Activated naive CD4-positive, alpha-beta T cell (primary cell): ENCODE data around the gene SLBP.

Experiments
- DNase-seq, 4 experiments: peaks; one replicate each; lab custom pipeline; 2025; lab: John Stamatoyannopoulos, UW

SLBP gene

GRCh38 chr4:1712216-1713002 is at the start of gene SLBP:
SLBP (minus strand) TSS chr4:1712319; CDS start chr4:1712188, 131 bp downstream.
- peak; percentile 96 to 99 (median 96) for DNase-seq

- DNase-seq: no peak
These were observed 49.1 kb upstream of the SLBP start for GRCh38 chr4:1761130-1761689.

DNA sequence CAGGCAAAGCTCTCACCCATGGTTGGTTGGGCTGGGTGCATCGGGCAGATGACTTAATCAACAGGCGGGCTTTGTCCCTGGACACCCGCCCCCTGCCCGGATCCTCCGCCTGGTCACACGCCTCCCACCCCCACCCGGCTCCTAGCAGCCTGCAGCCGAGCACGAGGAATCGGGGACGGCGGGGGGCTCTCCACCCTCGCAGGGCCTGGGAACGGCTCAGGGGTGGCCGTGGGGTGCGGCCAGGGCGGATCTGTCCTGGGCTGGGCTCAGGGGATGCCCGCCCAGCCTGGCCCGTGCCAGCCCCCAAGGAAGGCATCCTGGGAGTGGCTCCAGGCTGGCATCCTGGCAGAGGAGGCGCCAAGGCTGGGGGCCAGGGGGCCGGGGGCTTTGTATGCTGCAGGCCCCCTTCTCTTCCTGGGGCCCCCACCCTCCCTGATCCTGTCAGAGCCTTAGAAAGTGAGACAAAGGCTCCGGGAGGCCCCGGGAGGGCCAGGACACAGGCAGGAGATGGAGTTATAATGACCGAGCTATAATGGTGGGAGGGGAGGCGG is 48.5 kb upstream of the SLBP start:
- DNase-seq: no peak

DNA sequence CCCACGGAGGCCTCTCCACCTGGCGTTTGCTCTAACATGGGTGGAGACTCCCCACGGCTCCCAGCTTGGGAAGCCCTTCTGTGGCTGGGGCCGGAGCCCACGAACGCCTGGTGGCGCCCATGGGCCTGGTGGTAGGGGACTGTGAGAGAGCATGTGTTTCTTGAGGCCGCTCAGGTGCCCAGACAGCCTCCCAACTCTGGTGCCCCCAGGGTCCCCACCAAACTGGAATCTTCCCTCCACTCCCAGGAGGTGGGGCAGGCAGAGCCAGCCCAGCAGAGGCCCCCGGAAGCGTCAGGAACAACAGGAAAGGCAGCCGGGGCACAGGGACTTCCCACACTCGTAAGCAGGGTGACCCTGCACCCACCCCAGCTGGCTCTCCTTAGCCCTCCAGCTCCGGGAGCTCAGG is 47.7 kb upstream of the SLBP start:
- DNase-seq: no peak

DNA sequence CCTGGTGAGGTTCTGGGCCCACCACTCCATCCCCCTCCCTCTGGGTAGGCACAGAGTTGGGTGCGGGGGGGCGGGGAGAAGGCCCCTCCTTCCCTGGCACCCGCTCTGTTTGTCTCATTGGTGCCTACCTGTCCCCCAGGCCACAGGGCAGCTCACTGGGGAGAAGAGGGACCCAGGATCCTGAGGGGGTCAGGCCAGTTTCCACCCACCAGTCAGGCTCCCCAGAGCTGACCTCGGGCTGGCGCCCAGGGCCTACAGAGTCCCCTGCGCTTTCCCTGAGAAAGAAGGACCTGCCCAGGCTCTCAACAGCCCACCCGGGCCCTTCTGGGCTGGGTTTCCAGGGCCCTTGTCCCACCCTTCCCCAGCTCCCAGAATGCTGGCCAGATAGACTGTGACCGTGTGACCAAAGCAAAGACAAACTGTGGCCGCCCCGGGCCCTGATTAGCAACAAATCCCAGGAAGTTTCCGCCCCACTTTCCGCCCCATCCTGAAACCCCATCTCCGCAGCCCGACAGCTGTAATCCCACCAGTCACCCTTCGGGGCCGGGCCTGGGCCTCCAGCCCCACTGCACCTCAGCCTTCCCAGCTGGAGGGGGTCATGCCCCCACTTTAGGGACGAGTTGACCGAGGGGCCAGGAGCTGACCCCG is 47.2 kb upstream of the SLBP start:
- DNase-seq: no peak

GRCh38 chr4:1758306-1759121 is 46.4 kb upstream of the SLBP start:
- no peak for DNase-seq

DNA sequence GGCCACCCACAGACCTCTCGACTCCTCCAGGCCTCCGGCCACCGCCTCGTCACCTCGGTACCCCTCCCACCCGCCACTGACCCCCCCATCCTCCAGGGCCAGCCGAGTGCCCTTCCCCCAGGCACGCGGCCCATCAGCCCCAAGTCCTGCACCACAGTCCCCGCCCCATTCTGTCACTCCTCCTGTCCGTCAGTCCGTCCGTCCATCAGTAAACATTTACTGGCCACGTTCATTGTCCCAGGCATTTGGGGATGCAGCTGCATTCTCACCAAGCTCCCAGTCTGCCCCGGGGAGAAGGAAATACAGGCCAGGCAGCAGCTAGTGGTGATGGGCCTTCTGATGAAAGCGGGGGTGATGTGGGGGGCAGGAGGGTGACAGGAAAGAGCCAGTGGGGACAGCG is 45.7 kb upstream of the SLBP start:
- no peak for DNase-seq

- no peak for DNase-seq
These were observed 45.0 kb upstream of the SLBP start for GRCh38 chr4:1756893-1757779.

GRCh38 chr4:1756079-1756478 is 44.0 kb upstream of the SLBP start:
- DNase-seq: no peak

DNA sequence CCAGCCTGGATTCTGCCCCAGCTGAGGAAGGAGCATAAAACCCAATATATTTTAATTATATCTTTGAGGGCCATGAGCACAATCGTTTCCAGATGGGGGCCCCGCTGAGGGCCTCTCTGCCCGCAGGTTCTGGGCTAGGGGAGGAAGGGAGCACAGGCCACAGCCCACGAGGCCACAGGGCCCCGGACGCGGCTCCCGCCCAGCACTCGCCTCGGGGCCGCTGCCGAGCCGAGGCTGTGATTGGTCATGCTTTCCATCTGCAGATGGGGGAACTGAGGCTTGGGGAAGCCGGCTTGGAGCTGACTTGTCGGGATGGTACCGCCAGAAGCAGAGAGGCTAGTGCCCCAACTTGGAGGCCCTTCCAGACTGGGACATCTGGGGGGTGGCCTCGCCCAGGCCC is 43.2 kb upstream of the SLBP start:
- no peak for DNase-seq

- DNase-seq: no peak
These were observed 42.2 kb upstream of the SLBP start for GRCh38 chr4:1754336-1754735.

GRCh38 chr4:1753697-1754311 is 41.7 kb upstream of the SLBP start:
- DNase-seq: no peak

DNA sequence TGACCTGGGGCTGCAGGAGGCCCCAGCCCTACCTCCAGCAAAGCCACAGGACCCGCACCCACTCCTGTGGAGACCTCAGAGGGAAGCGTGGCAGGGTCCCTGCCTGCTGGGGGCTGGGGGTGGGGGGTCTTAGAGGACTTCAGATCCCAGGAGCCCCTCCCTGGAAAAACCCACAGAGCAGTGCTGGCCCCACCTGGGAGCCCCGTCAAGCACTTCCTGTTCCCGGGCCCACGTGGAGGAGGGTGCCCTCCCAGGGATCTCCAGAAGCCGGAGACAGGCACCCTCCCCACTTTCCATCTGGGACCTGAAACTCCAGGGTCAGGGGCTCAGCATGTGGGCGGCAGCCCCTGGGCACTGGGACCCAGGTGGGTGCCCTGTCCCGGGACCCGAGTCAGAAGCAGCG is 41.2 kb upstream of the SLBP start:
- no peak for DNase-seq

DNA sequence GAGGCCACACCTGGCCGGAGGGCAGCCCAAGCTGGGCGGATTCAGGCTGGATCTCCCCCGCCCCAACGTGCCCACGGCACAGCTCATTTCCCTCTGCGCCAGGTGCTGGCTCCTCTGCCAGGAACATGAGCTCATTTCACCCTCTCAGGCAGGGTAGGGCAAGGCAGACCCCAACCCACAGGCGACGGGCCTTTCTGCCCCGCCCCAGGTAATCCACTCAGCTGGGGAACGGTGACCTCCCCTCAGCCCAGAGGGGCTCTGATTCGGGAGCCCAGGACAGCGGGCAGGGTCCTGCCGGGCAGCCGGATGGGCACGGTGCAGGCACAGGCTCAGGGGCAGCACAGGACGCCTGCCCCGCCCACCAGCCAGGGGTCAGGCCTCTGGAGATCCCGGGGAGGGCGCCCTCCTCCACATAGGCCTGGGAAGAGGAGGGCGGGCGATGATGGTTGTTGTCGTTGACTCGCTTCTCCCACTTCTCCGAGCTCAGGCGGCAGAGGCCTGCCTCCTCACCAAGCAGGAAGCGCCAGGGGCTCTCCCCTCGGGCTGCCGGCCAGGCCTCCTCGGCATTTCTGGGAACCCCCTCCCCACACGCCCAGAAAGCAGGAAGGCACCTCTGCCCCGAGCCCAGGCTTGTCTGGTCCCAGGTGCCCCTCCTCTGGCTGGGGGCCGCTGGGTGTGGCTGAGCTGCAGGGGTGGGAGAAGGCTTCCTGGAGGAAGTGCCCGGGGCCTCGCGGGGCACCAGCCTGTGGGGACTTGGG is 40.3 kb upstream of the SLBP start:
- DNase-seq: no peak

DNA sequence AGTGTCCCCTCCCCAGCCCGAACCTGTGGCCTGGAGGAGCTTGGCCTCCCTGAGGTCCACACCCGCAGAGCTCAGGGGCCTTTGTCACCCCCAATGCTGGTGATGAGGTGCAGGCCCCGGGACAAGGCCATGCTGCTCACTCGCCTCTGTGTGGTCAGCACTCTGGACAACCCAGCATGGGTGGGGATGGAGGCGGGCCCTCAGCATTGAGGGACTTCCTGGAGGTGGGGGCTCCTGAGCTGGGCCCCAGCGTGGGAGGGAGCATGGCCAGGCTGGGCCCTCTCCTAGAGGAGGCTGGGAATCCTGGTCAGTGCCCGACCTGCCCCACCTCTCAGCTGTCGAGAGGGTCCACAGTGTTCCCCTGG is 39.8 kb upstream of the SLBP start:
- no peak for DNase-seq

- no peak for DNase-seq
These were observed 39.2 kb upstream of the SLBP start for GRCh38 chr4:1751155-1751918.

DNA sequence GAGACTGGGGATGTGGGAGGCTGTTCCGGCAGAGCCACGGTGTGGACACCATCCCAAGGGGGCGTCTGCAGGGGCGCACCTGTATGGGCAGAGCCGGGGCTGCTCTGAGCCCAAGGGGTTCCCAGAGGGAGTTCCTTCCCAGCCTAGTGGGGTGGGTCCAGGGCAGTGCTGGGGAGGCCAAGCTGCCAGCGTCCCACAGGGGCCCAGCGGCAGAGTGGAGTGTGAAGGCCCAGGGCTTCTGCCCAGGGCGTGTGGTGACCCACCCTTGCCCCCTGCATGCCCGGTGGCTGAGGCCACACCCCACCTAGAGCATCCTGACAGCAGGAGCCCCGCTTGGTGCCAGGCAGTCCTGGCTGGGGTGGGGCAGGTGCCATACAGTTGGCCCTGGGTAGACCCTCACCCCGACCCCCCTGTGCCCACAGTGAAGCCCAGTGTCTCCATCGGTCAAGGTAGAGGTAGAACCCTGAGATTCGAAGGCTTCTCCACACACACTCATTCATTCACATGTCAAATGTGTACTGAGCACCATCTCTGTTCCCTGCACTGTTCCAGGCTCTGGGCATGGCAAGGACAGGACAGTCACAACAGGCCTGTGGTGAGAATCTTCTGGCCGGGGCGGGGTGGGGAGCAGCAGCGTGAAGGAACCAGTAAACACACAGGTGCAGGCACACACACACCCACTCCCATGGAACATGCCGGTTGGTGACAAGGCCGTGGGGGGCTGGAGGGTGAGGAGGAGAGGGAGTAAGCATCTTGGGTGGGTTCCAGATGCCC is 38.4 kb upstream of the SLBP start:
- no peak for DNase-seq

GRCh38 chr4:1749826-1750225 is 37.7 kb upstream of the SLBP start:
- no peak for DNase-seq

DNA sequence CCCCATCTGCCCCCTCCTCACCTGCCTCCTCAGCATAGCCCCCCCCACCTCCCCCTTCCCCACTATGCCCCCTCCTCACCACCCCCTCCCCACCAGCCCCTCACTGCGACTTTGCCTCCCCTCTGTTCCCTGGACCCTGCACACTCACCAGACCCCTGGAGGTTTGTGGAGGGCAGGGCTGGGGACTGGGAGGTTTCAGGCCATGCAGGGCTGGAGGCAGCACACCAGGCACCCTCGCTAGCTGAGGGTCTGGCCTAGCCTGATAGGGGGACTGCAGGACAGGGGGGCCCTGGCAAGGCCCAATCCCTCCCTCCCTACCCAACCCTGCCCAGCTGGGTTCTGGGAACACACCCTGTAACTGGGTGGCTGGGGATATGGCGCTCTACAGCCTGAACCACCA is 37.3 kb upstream of the SLBP start:
- no peak for DNase-seq
